HPDE6-E6E7 (cell line): ENCODE measurements around the gene SIRT4.

ENCODE experiments used
- DNase-seq: peaks from one replicate; pipeline ENCODE4 v3.0.0; 2011; ENCODE audit warnings: missing footprints; ENCODE audit errors: extremely low spot score

The SIRT4 gene

GRCh38 chr12:120278137-120279069 lies 23.7 kb upstream of the SIRT4 start:
- DNase-seq, result no peak

- DNase-seq, result no peak
Measured at GRCh38 chr12:120283318-120283717, 18.8 kb upstream of the SIRT4 start.

- no peak for DNase-seq
Measured at GRCh38 chr12:120284381-120284780, 17.7 kb upstream of the SIRT4 start.

- DNase-seq, result no peak
Measured at GRCh38 chr12:120286768-120287490, 15.2 kb upstream of the SIRT4 start.

GRCh38 chr12:120287491-120287890 lies 14.6 kb upstream of the SIRT4 start:
- DNase-seq, result no peak

- no peak for DNase-seq
Measured at GRCh38 chr12:120290609-120291305, 11.4 kb upstream of the SIRT4 start.

- no peak for DNase-seq
Measured at GRCh38 chr12:120292411-120292660, 9.8 kb upstream of the SIRT4 start.

- DNase-seq, result no peak
Measured at GRCh38 chr12:120292661-120293531, 9.2 kb upstream of the SIRT4 start, which contains the start of gene RNU4-1. Gene RNU4-1 (minus strand): TSS chr12:120293237.

GRCh38 chr12:120314220-120314619 lies 12.1 kb downstream of the SIRT4 start:
- no peak for DNase-seq

GRCh38 chr12:120316798-120317223 lies 14.7 kb downstream of the SIRT4 start:
- DNase-seq, result no peak

GRCh38 chr12:120317224-120318105 lies 15.3 kb downstream of the SIRT4 start:
- peak; percentile 99 for DNase-seq

GRCh38 chr12:120321382-120322202 lies 19.5 kb downstream of the SIRT4 start:
- no peak for DNase-seq

- DNase-seq, result no peak
Measured at GRCh38 chr12:120323772-120324171, 21.7 kb downstream of the SIRT4 start.

GRCh38 chr12:120324841-120325417 lies 22.8 kb downstream of the SIRT4 start:
- DNase-seq, result no peak

- DNase-seq, result no peak
Measured at GRCh38 chr12:120327593-120327992, 25.5 kb downstream of the SIRT4 start, which contains the start of gene PLA2G1B. Gene PLA2G1B (minus strand): TSS chr12:120327779. CDS start chr12:120327753, 26 bp downstream.

- DNase-seq, result no peak
Measured at GRCh38 chr12:120328228-120328627, 26.1 kb downstream of the SIRT4 start.

GRCh38 chr12:120331390-120331789 lies 29.3 kb downstream of the SIRT4 start:
- DNase-seq, result no peak

- DNase-seq, result no peak
Measured at GRCh38 chr12:120332041-120332440, 29.9 kb downstream of the SIRT4 start.

- no peak for DNase-seq
Measured at GRCh38 chr12:120332523-120332922, 30.4 kb downstream of the SIRT4 start.
